DMS153 (cell line): ENCODE data around the gene HOXC13.

ENCODE experiments used
- DNase-seq: peaks from one replicate; lab custom pipeline; 2025; lab: John Stamatoyannopoulos, UW

Gene HOXC13

GRCh38 chr12:53970451-53970850 lies 31.8 kb downstream of the HOXC13 start:
- no peak for DNase-seq

DNA sequence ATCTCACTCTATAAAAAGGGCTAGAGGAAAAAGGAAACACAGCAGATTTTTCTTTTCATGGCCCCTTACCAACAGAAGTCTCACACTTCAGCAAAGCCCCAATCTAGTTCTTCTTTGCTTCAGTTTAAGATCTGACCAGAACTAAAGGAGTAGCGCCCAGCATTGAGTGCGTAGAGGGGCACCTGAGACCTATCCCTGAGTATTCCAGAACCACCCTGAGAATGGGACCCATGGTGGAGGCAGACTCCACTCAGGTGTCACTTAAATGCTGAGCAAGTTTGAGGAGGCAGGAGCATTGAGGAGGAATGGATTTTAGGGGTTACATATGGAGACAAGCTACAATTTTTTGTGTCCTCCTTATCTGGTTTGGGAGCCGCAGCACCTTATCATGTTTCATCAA lies 32.5 kb downstream of the HOXC13 start:
- no peak for DNase-seq

DNA sequence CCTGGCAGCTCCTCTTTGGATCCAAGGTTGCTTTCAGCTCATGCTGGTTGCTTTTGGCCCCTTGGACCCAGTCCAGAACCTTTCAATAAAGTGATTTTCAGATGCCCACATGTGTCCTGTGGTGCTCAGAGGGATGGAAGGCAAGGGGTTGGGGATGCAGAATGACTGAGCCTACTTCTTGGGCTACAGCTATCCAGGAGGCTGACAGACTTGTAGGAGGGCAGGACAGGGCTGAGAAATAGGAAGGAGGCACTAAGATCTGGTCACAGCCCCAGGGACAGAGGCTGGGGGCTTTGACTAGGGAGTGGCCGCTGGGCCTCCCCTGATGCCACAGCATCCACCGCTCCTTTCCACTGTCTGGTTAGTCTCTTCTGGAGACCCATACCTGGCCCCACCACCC lies 33.1 kb downstream of the HOXC13 start:
- no peak for DNase-seq

- no peak for DNase-seq
Measured at GRCh38 chr12:53972152-53972702, 33.6 kb downstream of the HOXC13 start.

DNA sequence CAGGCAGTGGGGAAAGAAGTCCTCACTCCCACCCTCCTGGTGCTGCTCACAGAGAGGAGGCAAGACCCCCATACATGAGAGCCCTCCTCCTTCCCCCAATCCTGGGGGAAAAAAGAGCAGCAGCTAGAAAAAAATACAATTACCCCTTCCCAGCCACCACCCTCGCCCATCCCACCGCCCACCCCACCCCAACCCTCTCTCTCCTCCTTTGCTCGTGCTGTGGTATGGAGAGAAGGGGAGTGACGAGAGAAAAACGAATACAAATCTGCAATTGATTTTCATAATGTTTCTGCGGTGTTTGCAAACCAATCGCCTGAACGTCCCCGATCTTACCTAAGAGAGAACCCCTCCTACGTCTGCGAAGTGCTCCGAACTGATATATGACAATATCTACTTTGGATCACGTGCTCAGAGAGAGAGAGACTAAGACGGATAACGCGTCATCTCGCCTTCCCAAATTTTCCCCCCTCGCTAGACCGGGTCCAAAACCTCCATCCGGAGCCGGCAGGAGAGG lies 34.1 kb downstream of the HOXC13 start, which contains the start of gene HOXC11:
HOXC11 (plus strand) TSS at position 405 of the 514 bp plus-strand sequence. CDS start 116 bp downstream, outside the sequence.
- no peak for DNase-seq

GRCh38 chr12:53973236-53974042 lies 34.8 kb downstream of the HOXC13 start:
- no peak for DNase-seq

DNA sequence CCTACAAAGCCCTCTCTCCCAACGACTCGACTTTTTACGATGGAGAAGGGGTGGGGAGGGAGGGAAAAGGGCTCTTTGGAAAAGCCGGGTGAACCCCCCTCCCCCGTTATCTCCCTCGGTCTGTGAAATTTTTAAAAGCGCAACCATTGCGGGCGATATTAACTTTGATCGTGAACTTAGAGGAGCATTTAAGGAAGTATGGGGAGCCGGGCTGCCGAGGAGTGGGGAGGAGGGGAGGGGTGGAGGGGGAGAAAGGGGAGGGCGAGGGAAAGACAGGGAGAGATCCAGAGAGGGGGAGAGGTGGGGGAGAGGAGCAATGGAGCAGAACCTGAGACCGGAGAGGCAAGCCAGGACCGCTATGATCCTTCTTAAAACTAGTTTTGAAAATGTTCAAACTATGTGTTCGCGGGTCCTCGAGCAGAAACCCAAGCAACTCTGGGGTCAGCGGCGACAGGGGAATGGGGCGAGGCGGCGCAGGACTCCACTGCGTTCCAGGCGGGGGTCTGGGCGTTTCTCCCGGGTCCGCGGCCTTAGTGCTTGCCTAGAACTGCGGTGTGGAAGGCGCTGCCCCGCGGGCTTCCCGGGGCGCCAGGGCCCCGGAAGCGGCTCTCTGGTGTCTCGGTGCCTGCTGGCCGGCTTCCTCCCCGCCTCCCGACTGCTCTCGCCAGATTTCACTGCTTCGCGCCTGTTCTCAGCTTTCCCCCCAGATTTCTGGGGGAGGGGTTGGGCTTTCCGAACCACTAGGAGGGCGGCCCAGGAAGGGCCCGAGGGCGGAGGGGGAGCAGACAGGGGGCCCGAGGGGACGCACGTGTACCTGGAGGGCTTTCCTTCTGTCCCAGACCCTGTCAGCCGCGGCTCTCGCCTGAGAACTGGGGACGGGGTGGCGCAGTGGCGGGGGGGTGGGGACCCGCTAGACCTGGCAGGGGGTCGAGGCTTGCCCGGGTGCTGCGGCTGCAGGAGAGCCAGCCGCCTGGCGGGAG lies 35.7 kb downstream of the HOXC13 start, which contains the start of gene HOTAIR:
HOTAIR (minus strand) TSS at position 871 of the 980 bp plus-strand sequence.
- DNase-seq: no peak

DNA sequence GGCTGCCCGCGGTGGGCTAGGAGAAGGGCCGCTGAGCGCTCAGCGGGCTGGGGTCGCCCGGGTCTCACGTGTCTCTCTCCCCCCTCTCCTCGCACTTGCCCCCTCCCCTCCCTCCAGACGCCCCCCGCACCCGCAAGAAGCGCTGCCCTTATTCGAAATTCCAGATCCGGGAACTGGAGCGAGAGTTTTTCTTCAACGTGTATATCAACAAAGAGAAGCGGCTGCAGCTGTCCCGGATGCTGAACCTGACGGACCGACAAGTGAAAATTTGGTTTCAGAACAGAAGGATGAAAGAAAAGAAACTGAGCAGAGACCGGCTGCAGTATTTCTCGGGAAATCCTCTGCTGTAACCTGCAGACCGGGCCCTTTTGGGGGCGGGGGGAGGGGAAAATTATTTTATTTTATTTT lies 36.4 kb downstream of the HOXC13 start:
- DNase-seq: no peak

- no peak for DNase-seq
Measured at GRCh38 chr12:53975479-53976152, 37.0 kb downstream of the HOXC13 start.

DNA sequence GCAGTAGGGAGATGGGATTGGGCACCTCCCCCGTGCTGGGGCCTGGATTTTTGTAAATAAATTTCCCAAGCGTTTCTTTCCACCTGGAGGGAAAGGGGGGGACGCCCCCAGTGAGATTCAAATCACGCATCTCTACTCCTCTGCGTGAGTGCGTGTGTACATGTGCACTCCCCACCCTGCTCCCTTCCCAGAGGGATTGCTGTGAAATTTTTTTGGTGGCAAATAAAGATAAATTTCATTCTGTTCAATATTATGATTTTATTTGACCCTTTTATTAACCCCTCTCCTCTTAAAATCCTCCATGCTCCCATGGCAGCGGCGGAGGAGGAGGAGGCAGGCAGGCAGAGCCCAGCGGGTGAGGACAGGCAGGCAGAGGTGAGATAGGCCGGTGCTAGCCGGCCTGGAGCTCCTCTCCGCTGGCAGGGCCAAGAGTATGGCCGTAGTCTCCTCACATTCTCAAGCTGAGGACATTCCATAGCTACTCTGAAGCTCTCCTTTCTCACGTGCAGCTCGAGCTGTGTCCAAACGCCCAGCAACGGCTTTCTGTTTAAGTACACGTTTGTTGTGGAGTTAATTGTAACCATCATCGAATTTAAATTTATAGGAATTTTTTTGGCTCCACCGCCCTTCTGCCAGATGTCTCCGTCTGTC lies 37.7 kb downstream of the HOXC13 start:
- no peak for DNase-seq

DNA sequence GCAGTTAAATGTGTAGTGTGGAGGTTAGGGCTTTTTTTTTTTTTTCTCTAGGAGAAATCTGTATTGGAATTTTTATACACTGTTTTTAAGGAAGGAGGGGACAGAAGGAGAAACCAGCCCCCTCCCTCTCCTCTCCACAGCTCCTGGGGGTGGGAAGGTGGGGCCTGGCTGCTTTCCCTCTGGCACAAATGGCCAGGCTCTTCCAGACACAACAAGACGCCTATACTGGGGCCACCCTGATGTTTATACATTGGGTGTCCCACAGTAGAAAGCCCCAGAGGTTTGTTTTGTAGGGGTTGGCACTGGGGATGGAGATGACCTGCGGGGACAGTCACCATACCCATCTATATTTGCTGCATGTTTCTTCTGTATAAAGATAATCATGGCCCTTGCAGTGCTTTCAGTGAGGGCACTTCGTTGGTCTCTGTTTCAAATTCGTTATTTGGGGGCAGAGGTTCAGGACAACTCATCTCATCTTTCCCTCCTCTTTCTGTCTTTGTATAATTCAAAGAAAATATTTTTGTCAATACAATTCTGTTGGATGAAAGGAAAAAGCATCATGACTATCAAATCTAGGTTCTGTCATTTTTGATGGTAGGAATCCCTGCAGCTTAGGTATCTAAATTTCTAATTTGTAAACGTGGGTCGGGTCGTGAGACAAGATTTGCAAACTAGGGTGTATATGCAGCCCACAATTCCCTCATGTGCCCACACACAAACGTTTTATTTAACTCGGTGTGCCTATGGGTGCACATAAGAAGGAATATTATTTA lies 38.4 kb downstream of the HOXC13 start:
- DNase-seq: no peak

DNA sequence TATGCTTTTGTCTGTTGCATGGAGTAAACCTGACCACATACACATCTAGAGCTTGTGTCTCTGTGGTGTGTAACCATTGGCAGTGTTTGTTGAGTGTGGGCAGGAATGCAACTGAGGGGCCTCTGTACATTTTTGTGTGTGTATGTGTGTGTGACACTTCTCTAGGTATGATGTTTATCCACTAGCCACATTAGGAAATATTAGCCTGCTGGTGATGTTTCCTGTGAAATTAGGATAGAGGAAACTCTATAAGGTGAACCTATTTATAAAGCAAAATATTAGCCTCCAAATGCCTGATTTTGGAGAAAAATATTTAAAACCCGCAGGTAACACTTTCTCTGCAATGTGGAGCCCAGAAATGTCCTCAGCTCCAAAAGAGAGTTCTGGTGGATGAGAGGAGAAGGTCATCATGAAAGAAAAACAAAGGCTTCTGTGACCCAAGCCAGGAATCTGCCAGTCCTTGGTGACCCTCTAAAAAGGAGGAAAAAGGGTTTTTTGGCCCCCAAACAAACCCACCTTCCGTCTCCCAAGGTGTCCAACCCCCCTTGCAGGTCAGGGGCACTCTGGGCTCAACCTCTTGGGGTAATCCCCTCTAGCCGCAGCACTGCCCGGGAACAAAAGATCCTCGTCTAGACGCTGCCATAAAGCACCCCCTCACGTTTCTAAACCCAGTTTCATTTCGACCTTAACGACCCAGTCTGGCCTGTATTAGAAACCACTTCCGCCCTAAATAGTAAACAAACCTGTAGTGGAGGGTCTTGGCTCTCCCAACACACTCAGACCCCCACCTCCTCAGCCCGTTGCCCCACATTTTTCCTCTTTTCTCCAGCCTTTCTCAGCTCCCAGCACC lies 39.2 kb downstream of the HOXC13 start:
- DNase-seq: no peak

- DNase-seq: no peak
Measured at GRCh38 chr12:53978477-53979356, 40.1 kb downstream of the HOXC13 start.

DNA sequence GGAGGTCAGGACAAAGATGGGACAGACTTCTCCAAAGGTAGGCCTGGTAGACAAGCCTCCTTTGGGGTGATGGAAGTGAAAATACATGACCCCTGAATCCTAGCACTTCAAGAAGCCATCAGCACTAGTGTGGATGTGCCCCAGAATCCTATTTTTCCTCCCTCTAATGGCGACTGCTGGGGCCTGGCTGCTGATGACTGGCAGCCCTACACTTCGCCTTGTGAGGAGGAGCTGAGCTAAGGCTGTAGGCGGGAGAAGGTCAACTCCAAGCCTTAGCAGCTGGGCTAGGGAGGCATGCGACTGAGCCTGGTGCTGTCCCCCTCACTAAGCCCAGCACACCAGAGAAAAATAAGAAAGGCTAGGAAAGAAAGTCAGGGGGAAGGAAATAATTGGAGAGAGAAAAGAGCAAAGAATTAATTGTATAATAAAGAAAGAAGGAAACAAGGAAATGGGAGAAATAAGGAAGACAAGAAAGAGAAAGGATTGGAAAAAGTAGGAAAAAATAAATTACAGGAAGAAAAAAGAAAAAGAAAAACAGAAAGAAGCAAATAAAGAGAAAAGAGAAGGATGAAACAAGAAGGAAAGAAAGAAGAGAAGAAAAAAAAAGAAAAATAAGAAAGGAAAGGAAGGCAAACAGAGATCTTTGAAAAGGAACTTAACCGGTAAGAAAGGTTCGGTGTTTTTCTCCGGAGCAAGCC lies 41.6 kb downstream of the HOXC13 start:
- no peak for DNase-seq

GRCh38 chr12:53980802-53981496 lies 42.3 kb downstream of the HOXC13 start:
- DNase-seq: no peak

DNA sequence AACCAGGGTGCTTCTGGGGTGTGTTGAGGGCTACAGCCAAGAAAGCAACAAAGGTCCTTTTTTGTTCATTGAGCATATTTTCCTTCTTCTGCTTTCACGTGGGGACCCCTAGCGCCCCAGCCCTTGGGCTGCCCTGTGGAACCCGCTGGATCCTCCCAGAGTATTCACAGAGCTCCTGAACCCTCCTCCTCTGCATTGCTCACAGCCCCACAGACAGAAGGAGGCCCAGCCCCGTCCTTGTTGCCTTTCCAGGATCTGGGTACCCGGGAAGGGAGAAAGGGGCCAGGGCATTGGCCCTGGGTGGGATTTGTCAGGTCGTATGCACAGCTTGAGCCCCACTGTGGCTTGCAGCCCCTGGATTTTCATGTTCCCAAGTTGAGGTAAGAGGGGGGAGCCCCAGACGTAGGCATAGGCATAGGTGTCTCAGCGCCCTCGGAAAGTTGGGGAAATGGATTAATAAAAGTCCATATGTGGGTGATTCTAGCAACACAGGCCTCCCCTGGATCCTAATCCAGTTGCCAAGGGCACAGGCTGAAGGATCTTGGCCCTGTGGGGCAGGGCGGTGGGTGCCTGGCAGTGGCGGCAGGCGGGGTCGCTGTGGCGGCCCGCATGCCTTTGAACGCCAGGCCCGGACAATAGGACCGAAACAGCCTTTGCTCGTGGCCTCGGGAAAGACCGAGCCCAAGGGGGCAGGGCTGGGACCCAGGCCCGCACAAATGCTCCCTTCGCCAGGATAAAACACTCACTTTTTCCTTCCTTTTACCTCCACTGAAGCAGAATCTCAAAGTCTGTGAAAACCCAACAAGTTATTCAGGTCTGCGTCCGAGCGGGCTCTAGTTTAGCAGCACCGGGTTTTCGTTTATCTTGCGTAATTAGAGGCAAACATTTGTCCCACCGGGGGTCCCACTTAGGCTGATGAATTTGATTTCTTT lies 43.3 kb downstream of the HOXC13 start:
- DNase-seq: no peak
